H1 (cell line): Measurements from ENCODE around the gene DYNC1I1. TPM values are rescaled to one million over a fixed set of nuclear protein-coding genes. Genes with fewer than 3 reads are reported as not detected.

ENCODE experiments used
- KDM5A ChIP-seq: fragments of 200-600 bp; IDR thresholded peaks from 2 replicates; pipeline ENCODE4 v1.7.1; 2012; ENCODE audit warnings: mild to moderate bottlenecking, low read length, inconsistent platforms, mixed read lengths
- PHF8 ChIP-seq: fragments of 200-600 bp; sonication (generic); conservative IDR thresholded peaks from 2 replicates; pipeline ENCODE4 v1.7.1; 2012; ENCODE audit warnings: low read depth, mild to moderate bottlenecking, inconsistent platforms, low read length, moderate library complexity
- RNF2 ChIP-seq: fragments of 200-900, 300-1000 bp; sonication (generic); IDR thresholded peaks from 2 replicates; pipeline ENCODE4 v1.7.1; 2016; ENCODE audit warnings: borderline replicate concordance, low read depth, mild to moderate bottlenecking, antibody characterized with exemption, low read length; ENCODE audit not compliant: poor library complexity, severe bottlenecking; ENCODE audit errors: missing control alignments
- SIN3A ChIP-seq, 2 experiments: IDR thresholded peaks in 1 of 2; conservative IDR thresholded peaks in 1 of 2; 2 replicates each; pipeline ENCODE4 v1.6.1; 2011 to 2012; ENCODE audit warnings: low read length in 2 of 2, improper control_type of control experiment in 1 of 2, low read depth in 1 of 2, mild to moderate bottlenecking in 1 of 2
- polyA plus RNA-seq, 7 experiments: library from polyadenylated mRNA; depleted of rRNA in 3 of 7; stranded (reverse) in 5 of 7; unstranded in 2 of 7; fragments of >200 nt in 5 of 7; fragments of 200-250 nt in 2 of 7; gene quantifications; 1 replicate in 5 of 7; 2 replicates in 1 of 7; 4 replicates in 1 of 7; pipeline versions ENCODE4 v1.2.1 to v1.2.3, GENCODE V29; 2011 to 2013; ENCODE audit warnings: missing spikeins in 2 of 7, mixed read lengths in 2 of 7
- total RNA-seq: library from RNA; stranded (reverse); fragmentation: NEBNext Ultra II Directional; extraction: Animal tissue kit (Norgen Biotek cat#: 25700); gene quantifications from 2 replicates; pipeline ENCODE4 v1.2.1, GENCODE V29; 2021

DYNC1I1 gene
- total and polyA plus RNA-seq, 2 of the 8 experiments (the other 6 are each of a cell fraction or from before 2014, with no cell fraction given) = 0.45 to 0.58 TPM

- no peak for TF ChIP-seq RNF2
- TF ChIP-seq SIN3A (conservative IDR thresholded peaks at IDR 0.05 in 1 of 2, IDR thresholded peaks at IDR 0.05 in 1 of 2; ENCODE audit: low read depth in 1 of 2, low read length in 2 of 2) = no peak
- no peak for TF ChIP-seq PHF8
- TF ChIP-seq KDM5A = no peak
- TF ChIP-seq, all 59 proteins: peak for 0
Measured at GRCh38 chr7:95863623-95864022, 91.3 kb downstream of the DYNC1I1 start (continued).
